CD4-positive, alpha-beta T cell treated with Interleukin-10 for 1 hour (primary cell): ENCODE data around the gene GPATCH2.
A peak's percentile ranks its signal among the peaks of the same experiment; 100 is the strongest.
"Not testable (repeated sequence)": the region's sequence is repeated elsewhere in the genome, so short reads cannot be mapped to it uniquely, and the experiment has no call there.

Experiments used
- DNase-seq: peaks from one replicate; pipeline ENCODE4 v3.0.0-alpha.2; 2020

GPATCH2 gene

GRCh38 chr1:217630711-217631591 lies at the start of gene GPATCH2, which contains the start of gene SPATA17:
TSS of gene GPATCH2 (minus strand) at chr1:217631090. CDS start at chr1:217630971, 119 bp downstream.
TSS of gene SPATA17 (plus strand) at chr1:217631344. CDS start at chr1:217631379, 35 bp downstream.
- peak; percentile 89 for DNase-seq

DNA sequence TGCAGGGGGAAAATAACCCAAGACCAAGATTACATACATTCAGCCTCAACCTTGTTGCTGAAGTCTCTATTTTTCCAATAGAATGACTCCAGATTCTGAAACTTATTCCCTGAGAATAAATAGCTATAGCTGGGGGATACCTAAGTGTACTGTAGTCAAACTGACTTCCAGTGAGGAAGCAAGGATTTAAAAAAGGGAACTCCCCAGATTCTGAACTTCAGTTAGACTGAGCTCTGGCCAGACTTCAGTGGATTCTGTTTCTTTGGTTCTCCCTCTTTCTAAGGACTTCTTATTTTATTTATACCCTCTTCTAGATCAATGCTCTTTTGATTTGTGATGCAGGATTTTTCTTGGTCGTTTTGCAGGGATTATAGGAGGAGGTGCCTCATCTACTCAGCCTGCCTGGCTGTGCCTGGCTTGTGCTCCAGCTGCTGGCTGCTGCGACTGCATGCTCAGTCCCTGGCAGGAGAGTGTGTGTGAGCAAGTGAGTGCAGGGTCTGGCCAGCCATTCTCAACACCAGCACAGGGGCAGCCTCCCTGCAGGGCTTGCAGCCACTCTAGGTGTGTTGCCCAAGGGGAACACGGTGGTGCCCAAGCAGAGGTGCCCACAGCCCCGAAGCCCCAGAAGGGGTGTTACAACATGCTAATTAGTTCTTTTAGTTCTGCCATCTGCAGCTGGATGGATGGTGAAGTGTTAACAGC lies 43.3 kb upstream of the GPATCH2 start:
- DNase-seq = no peak

DNA sequence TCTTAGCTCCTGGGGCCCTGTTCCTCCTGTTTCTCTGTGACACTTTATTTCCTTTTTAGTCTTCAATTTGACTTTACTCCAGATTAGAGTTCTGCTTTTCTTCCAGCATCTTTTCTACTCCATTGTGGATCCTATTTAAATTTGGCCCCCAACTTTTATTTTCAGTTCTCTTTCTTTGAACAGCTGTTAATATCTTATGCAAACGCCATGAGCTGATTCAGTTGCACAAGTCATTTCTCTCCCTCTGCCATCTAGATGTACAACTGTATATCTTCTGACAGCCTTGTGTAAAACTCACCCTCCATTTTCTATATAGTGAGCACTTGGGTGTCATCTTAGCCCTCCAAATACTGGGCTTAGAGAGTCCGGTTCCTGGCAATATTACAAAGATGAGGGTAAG lies 42.5 kb upstream of the GPATCH2 start:
- DNase-seq = no peak

DNA sequence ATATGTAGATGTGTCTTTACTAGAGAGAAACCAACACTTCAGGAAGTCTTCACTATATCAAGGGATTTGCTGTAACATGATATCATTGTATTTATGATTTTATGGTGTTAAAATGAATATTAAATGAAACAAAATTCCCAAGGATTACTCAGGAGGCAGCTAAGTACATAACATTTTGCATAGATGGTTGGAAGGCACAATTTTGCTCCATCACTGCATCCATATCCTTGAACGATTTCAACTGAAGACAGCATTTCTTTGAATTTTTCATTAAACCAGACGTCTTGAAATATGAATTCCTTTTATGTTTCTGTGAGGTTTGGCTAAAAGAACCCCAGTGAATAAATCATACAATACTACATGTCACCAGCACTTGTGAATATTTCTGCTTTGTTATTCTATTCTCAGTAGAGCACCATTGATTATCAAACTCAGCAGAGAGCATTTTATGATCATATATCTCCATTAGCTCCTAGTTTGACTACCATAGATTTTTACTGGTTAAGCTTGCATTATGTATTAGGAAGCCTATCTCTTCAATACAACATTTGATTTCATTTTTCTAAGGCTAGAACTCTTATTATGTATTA lies 37.6 kb upstream of the GPATCH2 start:
- DNase-seq = no peak

GRCh38 chr1:217661407-217661806 lies 30.5 kb upstream of the GPATCH2 start:
- no peak for DNase-seq

GRCh38 chr1:217660353-217661062 lies 29.6 kb upstream of the GPATCH2 start:
- DNase-seq = no peak

GRCh38 chr1:217650674-217651073 lies 19.8 kb upstream of the GPATCH2 start:
- DNase-seq = no peak

- DNase-seq = no peak
Observed at GRCh38 chr1:217647791-217648190, 16.9 kb upstream of the GPATCH2 start.

- no peak for DNase-seq
Observed at GRCh38 chr1:217642455-217642854, 11.6 kb upstream of the GPATCH2 start.

DNA sequence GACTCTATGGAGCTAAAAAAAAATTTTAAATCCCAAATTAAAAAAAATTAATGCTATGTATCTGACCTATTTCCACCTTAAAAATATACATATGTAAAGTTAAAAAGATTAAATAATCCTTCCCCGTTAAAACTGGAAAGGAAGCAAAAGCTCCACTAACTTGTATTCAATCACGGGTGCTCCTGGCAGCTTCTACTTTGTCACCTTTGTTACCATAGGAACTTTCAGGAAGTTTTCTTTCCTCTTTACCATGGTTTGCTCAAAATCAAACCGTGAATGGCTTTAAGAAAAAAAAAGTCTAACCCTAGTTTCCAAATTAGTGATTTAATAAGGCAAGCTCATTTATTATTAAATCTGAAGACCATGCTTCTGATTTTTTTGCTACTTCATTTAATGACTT lies 3.5 kb downstream of the GPATCH2 start:
- DNase-seq = no peak

DNA sequence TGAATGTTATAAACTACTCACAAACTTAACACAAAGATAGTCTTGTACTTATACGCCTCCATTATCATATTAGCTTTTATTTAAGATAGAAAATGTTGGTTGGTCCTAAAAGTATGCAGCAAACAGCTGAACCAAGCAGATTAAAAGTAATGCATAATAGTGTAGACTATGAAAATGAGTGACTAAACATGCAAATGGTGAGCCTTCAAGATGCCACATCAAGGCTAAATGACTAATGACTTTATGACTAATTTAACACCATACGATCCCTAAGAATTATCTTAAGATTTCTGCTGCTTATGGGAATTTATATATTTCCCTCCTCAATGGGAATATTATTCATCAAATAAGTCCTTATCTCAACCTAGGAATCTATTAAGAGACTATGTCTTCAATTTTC lies 4.6 kb downstream of the GPATCH2 start:
- no peak for DNase-seq

- DNase-seq = no peak
Observed at GRCh38 chr1:217622042-217622441, 8.8 kb downstream of the GPATCH2 start.

- no peak for DNase-seq
Observed at GRCh38 chr1:217620814-217621213, 10.1 kb downstream of the GPATCH2 start.

- DNase-seq = no peak
Observed at GRCh38 chr1:217617126-217617525, 13.8 kb downstream of the GPATCH2 start.

DNA sequence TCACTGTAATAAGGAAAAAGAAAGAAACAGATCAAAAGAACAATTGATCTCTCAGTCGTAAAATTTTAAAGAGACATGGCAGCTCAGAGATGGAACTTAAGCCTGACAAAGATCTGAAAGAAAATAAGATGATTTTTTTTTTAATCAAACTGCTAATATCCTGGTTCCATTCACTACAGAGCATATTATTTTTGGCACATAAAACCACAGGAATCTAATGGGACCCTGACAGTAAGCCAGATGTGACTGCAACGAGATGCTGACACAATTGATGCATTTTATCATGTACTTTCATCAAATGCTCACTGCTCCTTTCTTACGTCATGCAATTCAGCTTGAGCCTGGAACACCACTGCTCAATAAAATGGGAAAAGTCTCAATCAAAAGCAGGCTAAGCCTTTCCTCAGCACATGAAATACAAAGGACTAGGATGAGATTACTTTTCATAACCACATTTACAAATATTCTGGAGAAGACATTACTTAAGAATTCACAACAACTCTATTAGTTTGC lies 16.6 kb downstream of the GPATCH2 start:
- DNase-seq = no peak

DNA sequence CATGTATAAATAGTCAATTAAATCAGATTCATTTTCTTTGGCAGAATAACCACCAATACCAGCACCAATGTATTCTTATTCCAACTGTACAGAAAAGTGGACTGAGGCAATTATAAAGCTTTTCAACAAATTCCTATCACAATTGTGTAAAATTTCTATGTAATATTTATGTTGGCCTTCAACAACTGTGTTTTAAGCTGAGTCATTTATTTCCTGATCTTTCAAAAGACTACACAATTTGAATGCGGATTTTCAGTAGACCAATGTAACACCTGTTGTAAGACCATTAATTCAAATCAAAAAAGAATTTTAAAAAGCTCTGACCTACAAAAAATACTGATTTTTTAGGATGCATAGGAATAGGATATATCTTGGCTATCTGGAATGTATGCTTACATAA lies 25.5 kb downstream of the GPATCH2 start:
- DNase-seq = no peak

- no peak for DNase-seq
Observed at GRCh38 chr1:217602380-217602779, 28.5 kb downstream of the GPATCH2 start.

GRCh38 chr1:217599154-217599553 lies 31.7 kb downstream of the GPATCH2 start:
- no peak for DNase-seq

- no peak for DNase-seq
Observed at GRCh38 chr1:217590598-217590997, 40.3 kb downstream of the GPATCH2 start.

DNA sequence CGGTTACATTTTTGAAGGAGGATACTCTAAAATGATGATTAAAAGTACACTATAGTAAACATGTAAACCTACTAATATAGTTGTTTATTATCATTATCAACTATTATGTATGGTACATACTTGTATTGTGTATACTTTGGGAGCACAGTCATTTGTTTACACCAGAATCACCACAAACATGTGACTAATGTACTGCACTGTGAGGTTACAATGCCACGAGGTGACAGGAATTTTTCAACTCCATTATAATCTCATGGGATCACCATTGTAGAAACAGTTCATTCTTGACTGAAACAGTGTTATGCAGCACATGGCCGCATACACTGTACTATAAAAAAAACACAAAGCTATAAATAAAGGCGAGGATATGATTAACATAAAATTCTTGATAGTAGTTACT lies 44.3 kb downstream of the GPATCH2 start:
- no peak for DNase-seq

DNA sequence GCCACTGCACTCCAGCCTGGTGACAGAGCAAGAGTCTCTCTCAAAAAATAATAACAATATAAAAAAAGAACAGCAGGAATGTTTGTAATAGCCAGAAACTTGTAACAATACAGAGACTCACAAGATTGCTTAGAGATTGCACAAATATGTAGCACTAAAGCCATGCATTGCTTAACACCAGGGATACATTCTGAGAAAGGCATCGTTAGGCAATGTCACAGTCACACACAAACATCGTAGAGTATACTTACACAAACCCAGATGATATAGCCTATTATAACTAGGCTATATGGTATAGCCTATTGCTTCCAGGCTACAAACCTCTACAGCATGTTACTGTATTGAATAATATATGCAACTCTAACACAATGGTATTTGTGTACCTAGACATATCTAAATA lies 45.3 kb downstream of the GPATCH2 start:
- no peak for DNase-seq

DNA sequence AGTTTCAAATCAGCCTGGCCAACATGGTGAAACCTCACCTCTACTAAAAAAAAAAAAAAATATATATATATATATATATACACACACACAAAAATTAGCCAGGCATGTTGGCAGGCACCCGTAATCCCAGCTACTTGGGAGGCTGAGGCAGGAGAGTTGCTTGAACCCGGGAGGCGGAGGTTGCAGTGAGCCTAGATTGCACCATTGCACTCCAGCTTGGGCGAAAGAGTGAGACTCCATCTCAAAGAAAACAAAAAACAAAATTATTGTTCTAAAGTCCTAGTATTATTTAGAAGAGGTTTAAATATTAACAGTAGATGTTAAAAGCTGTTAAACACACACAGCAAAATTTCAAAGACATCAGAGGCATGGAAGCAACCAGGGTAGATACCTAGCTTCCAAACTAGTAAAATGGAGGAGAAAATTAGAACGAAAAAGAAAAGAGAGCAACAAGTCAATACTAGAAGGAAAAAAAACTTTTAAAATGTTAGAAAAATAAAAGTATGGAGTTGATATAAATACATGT lies 46.5 kb downstream of the GPATCH2 start:
- not testable (repeated sequence) for DNase-seq

DNA sequence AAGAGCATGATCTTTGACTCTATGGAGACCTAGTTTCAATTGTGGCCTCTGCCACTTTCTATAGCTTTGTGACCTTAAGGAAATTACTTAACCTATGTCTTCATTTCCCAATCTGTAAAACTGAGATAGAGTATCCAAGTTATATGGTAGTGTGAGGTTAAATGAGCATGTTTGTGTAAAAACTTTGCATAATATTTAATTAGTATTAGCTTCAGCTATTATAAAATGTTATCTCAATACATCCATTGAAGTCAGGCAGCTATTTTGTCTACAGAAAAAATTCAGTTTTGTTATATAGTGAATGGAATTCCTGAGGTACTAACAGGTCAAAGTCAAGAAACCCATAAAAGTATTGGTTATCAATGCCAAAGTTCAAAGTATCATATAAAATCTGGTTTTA lies 53.6 kb downstream of the GPATCH2 start:
- no peak for DNase-seq
